Keratinocyte (primary cell): ENCODE measurements around the gene MVB12B. TPM values are rescaled to one million over a fixed set of nuclear protein-coding genes. Genes with fewer than 3 reads are reported as not detected.

Experiments used
- DNase-seq: peaks from one replicate; pipeline ENCODE4 v3.0.0-alpha.2; 2011; ENCODE audit warnings: low read depth, missing footprints, low spot score
- FAIRE-seq: peaks from 2 replicates; lab custom pipeline; 2011; peaks lifted over from hg19 to GRCh38; lab: Jason Lieb, UNC
- H2AFZ ChIP-seq: 2 replicates; pipeline ENCODE4 v1.6.0; 2012; ENCODE audit warnings: low read length, control low read depth, inconsistent platforms; ENCODE audit not compliant: control insufficient read depth
- H3K27ac ChIP-seq: 2 replicates; pipeline ENCODE4 v1.5.1; 2011; ENCODE audit warnings: low read length; ENCODE audit not compliant: control insufficient read depth, insufficient read depth
- H3K27me3 ChIP-seq: 3 replicates; pipeline ENCODE4 v1.6.0; 2011; ENCODE audit warnings: low read length; ENCODE audit not compliant: control insufficient read depth, insufficient read depth; ENCODE audit errors: extremely low read depth
- H3K36me3 ChIP-seq, 2 experiments: 2 replicates in 1 of 2; 3 replicates in 1 of 2; pipeline ENCODE4 v1.5.1; 2011; ENCODE audit warnings: low read length in 2 of 2, mild to moderate bottlenecking in 1 of 2; ENCODE audit not compliant: control insufficient read depth in 2 of 2, insufficient read depth in 2 of 2; ENCODE audit errors: extremely low read depth in 1 of 2
- H3K4me1 ChIP-seq: 3 replicates; pipeline ENCODE4 v1.5.1; 2011; ENCODE audit warnings: low read length; ENCODE audit not compliant: control insufficient read depth, insufficient read depth; ENCODE audit errors: extremely low read depth
- H3K4me2 ChIP-seq: 3 replicates; pipeline ENCODE4 v1.6.0; 2011; ENCODE audit warnings: low read depth, low read length; ENCODE audit not compliant: control insufficient read depth, insufficient read depth; ENCODE audit errors: extremely low read depth
- H3K4me3 ChIP-seq, 3 experiments: fragments of 200-600 bp in 1 of 3; sonication (generic) in 1 of 3; 2 replicates in 2 of 3; 3 replicates in 1 of 3; pipeline ENCODE4 v1.5.1; 2011 to 2016; ENCODE audit warnings: low read length in 3 of 3, mild to moderate bottlenecking in 3 of 3, control low read depth in 2 of 3, inconsistent platforms in 1 of 3, low read depth in 1 of 3, mixed read lengths in 1 of 3, mixed run types in 1 of 3, moderate library complexity in 1 of 3; ENCODE audit not compliant: control insufficient read depth in 2 of 3, insufficient read depth in 2 of 3; ENCODE audit errors: extremely low read depth in 1 of 3
- H3K79me2 ChIP-seq: 2 replicates; pipeline ENCODE4 v1.6.0; 2012; ENCODE audit warnings: low read length; ENCODE audit not compliant: control insufficient read depth, insufficient read depth
- H3K9ac ChIP-seq: 3 replicates; pipeline ENCODE4 v1.6.0; 2011; ENCODE audit warnings: low read length; ENCODE audit not compliant: control insufficient read depth, insufficient read depth; ENCODE audit errors: extremely low read depth
- H3K9me1 ChIP-seq: 3 replicates; pipeline ENCODE4 v1.6.0; 2011; ENCODE audit warnings: low read length; ENCODE audit not compliant: control insufficient read depth, insufficient read depth; ENCODE audit errors: extremely low read depth
- H3K9me3 ChIP-seq: 2 replicates; pipeline ENCODE4 v1.5.1; 2012; ENCODE audit warnings: low read depth, low read length; ENCODE audit not compliant: control insufficient read depth
- H4K20me1 ChIP-seq: 3 replicates; pipeline ENCODE4 v1.6.0; 2011; ENCODE audit warnings: low read length; ENCODE audit not compliant: control insufficient read depth, insufficient read depth; ENCODE audit errors: extremely low read depth
- EZH2 ChIP-seq: IDR thresholded peaks from one replicate; pipeline ENCODE4 v1.6.1; 2012; ENCODE audit warnings: inconsistent platforms, mild to moderate bottlenecking, low read length, moderate library complexity
- dilution Hi-C: fragments of 300-500 bp; cut with MboI; formaldehyde crosslinking; loops from one replicate; pipeline ENCODE4 v1.7.0; 2020; ENCODE audit warnings: low sequenced_read_pairs; ENCODE audit not compliant: extremely low pct_ligation_motif_present
- polyA plus RNA-seq, 5 experiments: library from polyadenylated mRNA; depleted of rRNA in 3 of 5; stranded (reverse) in 3 of 5; stranded (forward) in 1 of 5; unstranded in 1 of 5; fragments of >200 nt; gene quantifications; 1 replicate in 1 of 5; 2 replicates in 3 of 5; 3 replicates in 1 of 5; pipeline versions ENCODE4 v1.2.1 to v1.2.3, GENCODE V29; 2011 to 2012; ENCODE audit warnings: missing spikeins in 2 of 5, low read depth in 1 of 5, low replicate concordance in 1 of 5
- TF ChIP-seq, protein P1 (sequence below), 3 experiments: IDR thresholded peaks in 1 of 3; conservative IDR thresholded peaks in 1 of 3; optimal IDR thresholded peaks in 1 of 3; 2 replicates in 2 of 3; 3 replicates in 1 of 3; pipeline versions ENCODE3 to v1.5.1; 2011; ENCODE audit warnings: low read length in 3 of 3, mild to moderate bottlenecking in 3 of 3, moderate library complexity in 2 of 3, control low read depth in 1 of 3, inconsistent platforms in 1 of 3; ENCODE audit not compliant: insufficient read depth in 2 of 3; ENCODE audit errors: extremely low read depth in 1 of 3

MVB12B gene
- polyA plus RNA-seq, 1 donor (not counting 4 experiments of a cell fraction or from before 2014, with no cell fraction given), result 1.2 TPM

DNA sequence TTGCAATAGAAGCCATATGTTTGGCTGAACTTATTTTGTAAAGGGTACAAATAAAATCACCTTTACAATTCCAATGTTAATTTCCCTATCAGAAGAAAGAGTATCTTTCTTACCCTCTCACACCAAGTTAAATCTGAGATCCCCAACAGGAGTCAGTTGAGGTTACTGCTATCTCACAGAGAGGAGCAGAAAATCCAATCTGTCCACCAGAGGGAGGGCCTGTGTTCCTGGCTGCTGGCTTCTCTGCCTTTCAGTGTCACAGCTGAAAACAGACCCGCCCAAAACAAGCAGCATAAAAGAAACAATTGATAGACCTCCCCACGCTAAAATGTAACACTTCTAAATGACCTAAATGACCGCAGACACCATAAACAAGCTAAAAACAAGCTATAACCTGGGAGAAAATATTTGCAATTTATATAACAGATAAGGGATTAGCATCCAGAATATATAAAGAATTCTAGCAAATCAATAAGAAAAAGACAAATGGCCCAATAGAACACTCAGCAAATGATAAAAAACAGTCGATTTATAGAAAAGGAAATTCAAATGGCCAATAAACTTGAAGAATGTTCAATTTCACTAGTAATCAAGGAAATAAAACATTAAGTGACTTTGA lies 24.5 kb upstream of the MVB12B start:
- H3K4me2 ChIP-seq, result no peak overlapping the region
- H4K20me1 ChIP-seq, result no peaks in the 10 kb centered on the region
- DNase-seq (no peak), FAIRE-seq (peak; percentile 66)
- no peaks in the 10 kb centered on the region for H3K36me3 ChIP-seq
- H3K9me1 ChIP-seq, result no peaks in the 10 kb centered on the region
- no peaks in the 10 kb centered on the region for H3K79me2 ChIP-seq
- dilution Hi-C loops, result no loop called here
- H3K27me3 ChIP-seq, result peaks cover 5% of the 10 kb centered on the region
- TF ChIP-seq, protein P1, sequence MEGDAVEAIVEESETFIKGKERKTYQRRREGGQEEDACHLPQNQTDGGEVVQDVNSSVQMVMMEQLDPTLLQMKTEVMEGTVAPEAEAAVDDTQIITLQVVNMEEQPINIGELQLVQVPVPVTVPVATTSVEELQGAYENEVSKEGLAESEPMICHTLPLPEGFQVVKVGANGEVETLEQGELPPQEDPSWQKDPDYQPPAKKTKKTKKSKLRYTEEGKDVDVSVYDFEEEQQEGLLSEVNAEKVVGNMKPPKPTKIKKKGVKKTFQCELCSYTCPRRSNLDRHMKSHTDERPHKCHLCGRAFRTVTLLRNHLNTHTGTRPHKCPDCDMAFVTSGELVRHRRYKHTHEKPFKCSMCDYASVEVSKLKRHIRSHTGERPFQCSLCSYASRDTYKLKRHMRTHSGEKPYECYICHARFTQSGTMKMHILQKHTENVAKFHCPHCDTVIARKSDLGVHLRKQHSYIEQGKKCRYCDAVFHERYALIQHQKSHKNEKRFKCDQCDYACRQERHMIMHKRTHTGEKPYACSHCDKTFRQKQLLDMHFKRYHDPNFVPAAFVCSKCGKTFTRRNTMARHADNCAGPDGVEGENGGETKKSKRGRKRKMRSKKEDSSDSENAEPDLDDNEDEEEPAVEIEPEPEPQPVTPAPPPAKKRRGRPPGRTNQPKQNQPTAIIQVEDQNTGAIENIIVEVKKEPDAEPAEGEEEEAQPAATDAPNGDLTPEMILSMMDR (optimal IDR thresholded peaks at IDR 0.05 in 1 of 3, IDR thresholded peaks at IDR 0.05 in 1 of 3, conservative IDR thresholded peaks at IDR 0.05 in 1 of 3; ENCODE audit: extremely low read depth in 1 of 3, insufficient read depth in 2 of 3, low read length in 3 of 3), result peak; percentile 74 to 77 (median 77)
- no peak for TF ChIP-seq EZH2
- no peaks in the 10 kb centered on the region for H3K4me1 ChIP-seq
- no peak overlapping the region for H3K4me3 ChIP-seq
- H2AFZ ChIP-seq, result no peak overlapping the region
- H3K9me3 ChIP-seq, result no peaks in the 10 kb centered on the region
- no peak overlapping the region for H3K9ac ChIP-seq
- no peak overlapping the region for H3K27ac ChIP-seq

- Histone ChIP-seq H3K27ac (no peak overlapping the region), H3K79me2 (no peaks in the 10 kb centered on the region), H4K20me1 (no peaks in the 10 kb centered on the region), H3K9ac (no peak overlapping the region), H3K9me1 (no peaks in the 10 kb centered on the region), H3K9me3 (no peaks in the 10 kb centered on the region), H3K4me2 (no peak overlapping the region), H3K27me3 (peaks cover 5% of the 10 kb centered on the region), H2AFZ (no peak overlapping the region), H3K4me3 (no peak overlapping the region), H3K36me3 (no peaks in the 10 kb centered on the region), H3K4me1 (no peaks in the 10 kb centered on the region)
- FAIRE-seq (no peak), DNase-seq (no peak)
- TF ChIP-seq, protein P1 (optimal IDR thresholded peaks at IDR 0.05 in 1 of 3, IDR thresholded peaks at IDR 0.05 in 1 of 3, conservative IDR thresholded peaks at IDR 0.05 in 1 of 3; ENCODE audit: extremely low read depth in 1 of 3, insufficient read depth in 2 of 3, low read length in 3 of 3), result no peak
- no peak for TF ChIP-seq EZH2
- dilution Hi-C loops, result no loop called here
Measured at GRCh38 chr9:126302730-126303129, 23.9 kb upstream of the MVB12B start.
